SK-N-SH (cell line): ENCODE data around the gene DENND1A. TPM values are rescaled to one million over a fixed set of nuclear protein-coding genes. Genes with fewer than 3 reads are reported as not detected.

Experiments
- CTCF ChIA-PET: fragments of 300-600, 350-600 bp; formaldehyde crosslinking; extraction: SDS; loops from one replicate; lab custom pipeline; 2021; lab: Yijun Ruan, JAX
- POLR2A ChIA-PET: fragments of 350-600 bp; sonication (Branson Sonifier 250); formaldehyde crosslinking; extraction: SDS; loops from one replicate; lab custom pipeline; 2020; ENCODE audit warnings: antibody characterized with exemption, inconsistent platforms; lab: Yijun Ruan, JAX
- DNase-seq: peaks from one replicate; pipeline ENCODE4 v3.0.0; 2012
- H2AFZ ChIP-seq: fragments of 200-600 bp; sonication (generic); 2 replicates; pipeline ENCODE4 v1.8.1; 2016; ENCODE audit warnings: antibody characterized with exemption, mild to moderate bottlenecking, low read depth
- H3F3A ChIP-seq: fragments of 200-600 bp; sonication (generic); replicated peaks from 2 replicates; pipeline ENCODE3; 2016; ENCODE audit warnings: antibody characterized with exemption, mild to moderate bottlenecking; ENCODE audit not compliant: insufficient read depth
- H3K27ac ChIP-seq, 2 experiments: fragments of 200-500 bp in 1 of 2; fragments of 200-600 bp in 1 of 2; sonication (Bioruptor generic) in 1 of 2; sonication (generic), shearing (Covaris generic) in 1 of 2; 2 replicates each; pipeline versions ENCODE4 v1.5.1 to v1.6.1; 2014 to 2016; ENCODE audit warnings: low read depth in 2 of 2, inconsistent platforms in 1 of 2, low read length in 1 of 2, mild to moderate bottlenecking in 1 of 2, mixed read lengths in 1 of 2
- H3K27me3 ChIP-seq: fragments of 200-600 bp; sonication (generic), shearing (Covaris generic); 2 replicates; pipeline ENCODE4 v1.6.1; 2016; ENCODE audit warnings: mixed run types; ENCODE audit not compliant: insufficient read depth
- H3K36me3 ChIP-seq, 2 experiments: fragments of 200-500 bp in 1 of 2; fragments of 200-600 bp in 1 of 2; sonication (Bioruptor generic) in 1 of 2; sonication (generic) in 1 of 2; replicated peaks in 1 of 2; 2 replicates each; pipeline versions ENCODE3 to v1.5.1; 2014 to 2016; ENCODE audit warnings: low read length in 1 of 2, mild to moderate bottlenecking in 1 of 2; ENCODE audit not compliant: insufficient read depth in 2 of 2, control insufficient read depth in 1 of 2
- H3K4me1 ChIP-seq, 2 experiments: fragments of 200-500 bp in 1 of 2; fragments of 200-600 bp in 1 of 2; sonication (Bioruptor generic) in 1 of 2; sonication (generic), shearing (Covaris generic) in 1 of 2; 2 replicates each; pipeline versions ENCODE4 v1.5.1 to v1.6.1; 2014 to 2016; ENCODE audit warnings: low read depth in 1 of 2, low read length in 1 of 2, mixed run types in 1 of 2; ENCODE audit not compliant: insufficient read depth in 2 of 2, control insufficient read depth in 1 of 2
- H3K4me2 ChIP-seq: fragments of 200-600 bp; sonication (generic), shearing (Covaris generic); 2 replicates; pipeline ENCODE4 v1.6.1; 2017; ENCODE audit warnings: mixed run types
- H3K4me3 ChIP-seq, 2 experiments: fragments of 200-500 bp in 1 of 2; fragments of 200-600 bp in 1 of 2; sonication (Bioruptor generic) in 1 of 2; sonication (generic), shearing (Covaris generic) in 1 of 2; 2 replicates each; pipeline versions ENCODE4 v1.5.1 to v1.8.1; 2014 to 2016; ENCODE audit warnings: low read depth in 2 of 2, inconsistent platforms in 1 of 2, low read length in 1 of 2, mild to moderate bottlenecking in 1 of 2, mixed read lengths in 1 of 2, moderate library complexity in 1 of 2
- H3K79me2 ChIP-seq: fragments of 200-600 bp; sonication (generic); 2 replicates; pipeline ENCODE4 v1.8.1; 2017; ENCODE audit warnings: mild to moderate bottlenecking; ENCODE audit not compliant: insufficient read depth
- H3K9ac ChIP-seq: fragments of 200-600 bp; sonication (generic); 2 replicates; pipeline ENCODE4 v1.6.1; 2017; ENCODE audit warnings: mixed run types
- H3K9me2 ChIP-seq: fragments of 200-600 bp; sonication (generic); 2 replicates; pipeline ENCODE4 v1.6.1; 2017; ENCODE audit warnings: mixed run types
- H3K9me3 ChIP-seq: fragments of 200-600 bp; sonication (generic); 2 replicates; pipeline ENCODE4 v1.6.1; 2017; ENCODE audit warnings: mixed run types, mild to moderate bottlenecking, moderate library complexity
- H4K20me1 ChIP-seq: fragments of 200-600 bp; sonication (generic); 2 replicates; pipeline ENCODE4 v1.6.1; 2017; ENCODE audit warnings: mild to moderate bottlenecking, mixed run types; ENCODE audit not compliant: insufficient read depth
- CHD2 ChIP-seq: fragments of 150-350 bp; IDR thresholded peaks from 2 replicates; pipeline ENCODE4 v1.6.1; 2018; ENCODE audit warnings: low read length; ENCODE audit not compliant: partially characterized antibody
- CTCF ChIP-seq: fragments of 200-600 bp; sonication (generic); IDR thresholded peaks from 2 replicates; pipeline ENCODE4 v1.6.1; 2017; ENCODE audit warnings: antibody characterized with exemption, mild to moderate bottlenecking, moderate library complexity
- EP300 ChIP-seq, 2 experiments: IDR thresholded peaks; 2 replicates each; pipeline versions ENCODE4 v1.4.0 to v1.6.1; 2012; ENCODE audit warnings: borderline replicate concordance in 1 of 2, low read depth in 1 of 2, low read length in 1 of 2
- EZH2phosphoT487 ChIP-seq: fragments of 200-600 bp; sonication (generic); IDR thresholded peaks from 2 replicates; pipeline ENCODE4 v1.6.1; 2017; ENCODE audit warnings: low read depth, mixed run types, mild to moderate bottlenecking, antibody characterized with exemption, moderate library complexity, borderline replicate concordance
- FOSL2 ChIP-seq: IDR thresholded peaks from 2 replicates; pipeline ENCODE4 v1.4.0; 2012; ENCODE audit warnings: low read depth, mild to moderate bottlenecking, moderate library complexity, borderline replicate concordance
- FOXJ3 ChIP-seq: sonication (generic); formaldehyde crosslinking; IDR thresholded peaks from 2 replicates; pipeline ENCODE4 v1.5.1; 2020; ENCODE audit warnings: mild to moderate bottlenecking, missing genetic modification reagents
- GATA2 ChIP-seq: sonication (generic); formaldehyde crosslinking; IDR thresholded peaks from 2 replicates; pipeline ENCODE4 v1.5.0; 2020; ENCODE audit warnings: mild to moderate bottlenecking, missing genetic modification reagents
- JUND ChIP-seq: IDR thresholded peaks from 2 replicates; pipeline ENCODE4 v1.4.0; 2012
- MAX ChIP-seq: IDR thresholded peaks from 2 replicates; pipeline ENCODE4 v1.4.0; 2012; ENCODE audit warnings: low read depth
- MXI1 ChIP-seq: IDR thresholded peaks from 2 replicates; pipeline ENCODE4 v1.6.1; 2012; ENCODE audit warnings: mild to moderate bottlenecking, low read depth, low read length, improper control_type of control experiment
- NFIC ChIP-seq: IDR thresholded peaks from 2 replicates; pipeline ENCODE4 v1.4.0; 2012; ENCODE audit warnings: borderline replicate concordance
- NRF1 ChIP-seq: IDR thresholded peaks from 2 replicates; pipeline ENCODE4 v1.6.1; 2012; ENCODE audit warnings: low read depth, mild to moderate bottlenecking, low read length
- POLR2AphosphoS5 ChIP-seq: IDR thresholded peaks from 2 replicates; pipeline ENCODE4 v1.6.1; 2012; ENCODE audit warnings: low read depth, low read length
- RCOR1 ChIP-seq: fragments of 150-350 bp; IDR thresholded peaks from 2 replicates; pipeline ENCODE4 v1.6.1; 2017; ENCODE audit warnings: antibody characterized with exemption, low read length
- REST ChIP-seq: IDR thresholded peaks from 2 replicates; pipeline ENCODE4 v1.6.1; 2012; ENCODE audit warnings: mild to moderate bottlenecking, low read depth, low read length, moderate library complexity
- RFX5 ChIP-seq: IDR thresholded peaks from 2 replicates; pipeline ENCODE4 v1.6.1; 2012; ENCODE audit warnings: mild to moderate bottlenecking, improper control_type of control experiment, low read length
- RXRA ChIP-seq: IDR thresholded peaks from 2 replicates; pipeline ENCODE4 v1.4.0; 2012; ENCODE audit warnings: low read depth, mild to moderate bottlenecking, borderline replicate concordance
- SIN3A ChIP-seq: IDR thresholded peaks from 2 replicates; pipeline ENCODE4 v1.6.1; 2012; ENCODE audit warnings: low read depth, mild to moderate bottlenecking, low read length, moderate library complexity, borderline replicate concordance
- TAF1 ChIP-seq: IDR thresholded peaks from 2 replicates; pipeline ENCODE4 v1.6.1; 2012; ENCODE audit warnings: low read depth, mild to moderate bottlenecking, low read length, moderate library complexity, borderline replicate concordance
- TCF12 ChIP-seq: IDR thresholded peaks from 2 replicates; pipeline ENCODE4 v1.4.0; 2012
- YY1 ChIP-seq: IDR thresholded peaks from 2 replicates; pipeline ENCODE4 v1.4.0; 2012; ENCODE audit warnings: low read depth, mild to moderate bottlenecking
- WGBS: methylation state at CpG from one replicate; pipeline ENCODE4 v1.1.6; 2017; ENCODE audit warnings: low lambda C conversion rate; 5-methylcytosine and 5-hydroxymethylcytosine counted together
- polyA plus RNA-seq, 3 experiments: library from polyadenylated mRNA; depleted of rRNA; stranded (reverse); fragments of >200 nt; gene quantifications; 2 replicates each; pipeline ENCODE4 v1.2.3, GENCODE V29; 2012
- TF ChIP-seq, protein P1 (sequence below): IDR thresholded peaks from 2 replicates; pipeline ENCODE4 v1.4.0; 2012; ENCODE audit warnings: low read depth, borderline replicate concordance
- TF ChIP-seq, protein P2 (sequence below): IDR thresholded peaks from 2 replicates; pipeline ENCODE4 v1.4.0; 2012; ENCODE audit warnings: low read depth, borderline replicate concordance
- TF ChIP-seq, protein P3 (sequence below): fragments of 150-350 bp; IDR thresholded peaks from 2 replicates; pipeline ENCODE4 v1.6.1; 2017; ENCODE audit warnings: antibody characterized with exemption, low read length, low read depth, borderline replicate concordance

The DENND1A gene
- polyA plus RNA-seq, 1 of the 3 experiments (the other 2 are of a cell fraction): 25.4 TPM

GRCh38 chr9:123713282-123713681 is 216.6 kb downstream of the DENND1A start:
- Histone ChIP-seq H3K79me2 (no peaks in the 10 kb centered on the region), H3K9me2 (no peaks in the 10 kb centered on the region), H2AFZ (no peak overlapping the region), H3F3A (peaks cover 3% of the 10 kb centered on the region), H3K9ac (no peak overlapping the region), H3K27ac (no peak overlapping the region), H3K9me3 (no peaks in the 10 kb centered on the region), H3K27me3 (no peaks in the 10 kb centered on the region), H3K4me3 (no peak overlapping the region), H4K20me1 (no peaks in the 10 kb centered on the region), H3K4me2 (no peak overlapping the region), H3K4me1 (peaks cover 4 to 5% of the 10 kb centered on the region in 2 experiments; a peak in 2 of 4 replicates), H3K36me3 (no peaks in the 10 kb centered on the region)
- WGBS: 70% methylated on average over 2 of the region's 2 CpGs
- CTCF ChIA-PET: interaction anchor here (1.1 kb wide), 1 partner anchor 14 kb away, joined by 3 read pairs; no protein-coding TSS in a partner anchor
- DNase-seq: peak; percentile 9
- POLR2A ChIA-PET: no interaction called here
- TF ChIP-seq YY1 (no peak), MXI1 (no peak), REST (no peak), SIN3A (no peak), EP300 (IDR thresholded peaks at IDR 0.05; ENCODE audit: borderline replicate concordance in 1 of 2, low read depth in 1 of 2, low read length in 1 of 2) (peak in 1 of 2 experiments; percentile 24; a peak in 1 of 4 replicates), MAX (no peak), FOSL2 (no peak), POLR2AphosphoS5 (no peak), TAF1 (no peak), CTCF (no peak), JUND (no peak), FOXJ3 (CRISPR knock-in tag) (no peak), RCOR1 (peak; percentile 34; the same call in 1 of the 2 replicates), TCF12 (peak; percentile 56), RXRA (no peak), GATA2 (CRISPR knock-in tag) (peak; percentile 37; the same call in 1 of the 2 replicates), CHD2 (no peak), RFX5 (no peak), NFIC (no peak), EZH2phosphoT487 (no peak), NRF1 (no peak)
- TF ChIP-seq, protein P1, sequence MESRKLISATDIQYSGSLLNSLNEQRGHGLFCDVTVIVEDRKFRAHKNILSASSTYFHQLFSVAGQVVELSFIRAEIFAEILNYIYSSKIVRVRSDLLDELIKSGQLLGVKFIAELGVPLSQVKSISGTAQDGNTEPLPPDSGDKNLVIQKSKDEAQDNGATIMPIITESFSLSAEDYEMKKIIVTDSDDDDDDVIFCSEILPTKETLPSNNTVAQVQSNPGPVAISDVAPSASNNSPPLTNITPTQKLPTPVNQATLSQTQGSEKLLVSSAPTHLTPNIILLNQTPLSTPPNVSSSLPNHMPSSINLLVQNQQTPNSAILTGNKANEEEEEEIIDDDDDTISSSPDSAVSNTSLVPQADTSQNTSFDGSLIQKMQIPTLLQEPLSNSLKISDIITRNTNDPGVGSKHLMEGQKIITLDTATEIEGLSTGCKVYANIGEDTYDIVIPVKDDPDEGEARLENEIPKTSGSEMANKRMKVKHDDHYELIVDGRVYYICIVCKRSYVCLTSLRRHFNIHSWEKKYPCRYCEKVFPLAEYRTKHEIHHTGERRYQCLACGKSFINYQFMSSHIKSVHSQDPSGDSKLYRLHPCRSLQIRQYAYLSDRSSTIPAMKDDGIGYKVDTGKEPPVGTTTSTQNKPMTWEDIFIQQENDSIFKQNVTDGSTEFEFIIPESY: no peak
- TF ChIP-seq, protein P2, sequence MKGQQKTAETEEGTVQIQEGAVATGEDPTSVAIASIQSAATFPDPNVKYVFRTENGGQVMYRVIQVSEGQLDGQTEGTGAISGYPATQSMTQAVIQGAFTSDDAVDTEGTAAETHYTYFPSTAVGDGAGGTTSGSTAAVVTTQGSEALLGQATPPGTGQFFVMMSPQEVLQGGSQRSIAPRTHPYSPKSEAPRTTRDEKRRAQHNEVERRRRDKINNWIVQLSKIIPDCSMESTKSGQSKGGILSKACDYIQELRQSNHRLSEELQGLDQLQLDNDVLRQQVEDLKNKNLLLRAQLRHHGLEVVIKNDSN: no peak
- TF ChIP-seq, protein P3, sequence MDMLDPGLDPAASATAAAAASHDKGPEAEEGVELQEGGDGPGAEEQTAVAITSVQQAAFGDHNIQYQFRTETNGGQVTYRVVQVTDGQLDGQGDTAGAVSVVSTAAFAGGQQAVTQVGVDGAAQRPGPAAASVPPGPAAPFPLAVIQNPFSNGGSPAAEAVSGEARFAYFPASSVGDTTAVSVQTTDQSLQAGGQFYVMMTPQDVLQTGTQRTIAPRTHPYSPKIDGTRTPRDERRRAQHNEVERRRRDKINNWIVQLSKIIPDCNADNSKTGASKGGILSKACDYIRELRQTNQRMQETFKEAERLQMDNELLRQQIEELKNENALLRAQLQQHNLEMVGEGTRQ: no peak
